Adrenal gland (tissue), 19 donors: ENCODE data around the gene OR7C2. TPM values are rescaled to one million over a fixed set of nuclear protein-coding genes. Genes with fewer than 3 reads are reported as not detected.

Source experiments
- DNase-seq, 7 donors: peaks; one replicate each; pipeline ENCODE4 v3.0.0-alpha.2; 2019 to 2020
- H3K27ac ChIP-seq, 5 donors: fragments of 200-600 bp; sonication (generic) in 4 of 5; 1 replicate in 3 of 5; 2 replicates in 2 of 5; pipeline versions ENCODE4 v1.5.1 to v1.8.0; 2016 to 2020; ENCODE audit warnings: mild to moderate bottlenecking in 1 of 5
- H3K27me3 ChIP-seq: fragments of 200-600 bp; 2 replicates; pipeline ENCODE4 v1.8.0; 2021
- H3K36me3 ChIP-seq, 2 donors: fragments of 200-600 bp; replicated peaks in 1 of 2; 1 replicate in 1 of 2; 2 replicates in 1 of 2; pipeline versions ENCODE4 v1.5.1 to v1.8.0; 2018 to 2022
- H3K4me1 ChIP-seq, 2 donors: fragments of 200-600 bp; replicated peaks in 1 of 2; 1 replicate in 1 of 2; 2 replicates in 1 of 2; pipeline versions ENCODE4 v1.5.1 to v1.8.0; 2018 to 2021
- H3K4me3 ChIP-seq, 4 donors: fragments of 200-600 bp; sonication (generic) in 3 of 4; one replicate each; pipeline ENCODE4 v1.5.1; 2016 to 2018
- H3K9me3 ChIP-seq, 3 donors: fragments of 200-600 bp; sonication (generic) in 1 of 3; replicated peaks in 1 of 3; 1 replicate in 2 of 3; 2 replicates in 1 of 3; pipeline versions ENCODE4 v1.5.1 to v1.8.0; 2016 to 2021
- CTCF ChIP-seq, 6 experiments: fragments of 450-650 bp in 4 of 6; fragments of 200-600 bp in 2 of 6; sonication (generic) in 1 of 6; IDR thresholded peaks; 1 replicate in 5 of 6; 2 replicates in 1 of 6; pipeline versions ENCODE4 v1.5.1 to v1.8.0; 2016 to 2021; ENCODE audit warnings: antibody characterized with exemption in 6 of 6, mild to moderate bottlenecking in 2 of 6, moderate library complexity in 1 of 6
- POLR2A ChIP-seq, 2 donors: fragments of 450-650 bp; IDR thresholded peaks; one replicate each; pipeline ENCODE4 v1.6.1; 2017; ENCODE audit warnings: antibody characterized with exemption in 2 of 2, mild to moderate bottlenecking in 2 of 2, moderate library complexity in 1 of 2
- WGBS, 4 donors: extraction: QIAGEN DNeasy Blood & Tissue Kit in 2 of 4; methylation state at CpG; one replicate each; pipeline versions ENCODE4 v1.1.5 to v1.1.7; 2013 to 2017; 5-methylcytosine and 5-hydroxymethylcytosine counted together
- intact Hi-C, 2 donors: fragments of 100-400 bp; cut with DNase I; formaldehyde crosslinking; loops; one replicate each; pipeline versions ENCODE4 v1.14.1 to v1.15.0; 2022 to 2023
- long read RNA-seq, 10 donors: library from polyadenylated mRNA in 3 of 10; unstranded in 2 of 10; stranded (forward) in 1 of 10; transcript quantifications; one replicate each; pipeline ENCODE4 v2.0.0 and lab custom pipeline, GENCODE V29; 2021 to 2026
- polyA plus RNA-seq, 3 donors: library from polyadenylated mRNA; stranded (reverse); fragments of 200-250 nt in 2 of 3; fragments of 350-450 nt in 1 of 3; fragmentation: Illumina TruSeq in 1 of 3; extraction: RNeasy Lipid Tissue Mini Kit (QIAGEN cat#74804) in 1 of 3; gene quantifications; one replicate each; pipeline ENCODE4 v1.2.3, GENCODE V29; 2013 to 2014
- total RNA-seq, 9 donors: library from RNA; depleted of rRNA in 4 of 9; stranded (reverse); fragments of >200 nt in 4 of 9; fragments of 120-200 nt in 1 of 9; fragmentation: NEBNext Ultra II Directional in 1 of 9; extraction: Animal tissue kit (Norgen Biotek cat#: 25700) in 1 of 9; gene quantifications; one replicate each; pipeline versions ENCODE4 v1.1.0 to v1.2.4, GENCODE V29; 2013 to 2023
- donor health status: healthy with polysubstance abuse.
- donor health status: Bipolar disorder and iron deficiency.
- donor health status: DM: yes; HTN: yes; CAD: no.
- donor health status: DM: no; HTN: no; CAD: no.
- donor health status: DM: no; HTN: no; CAD: no.
- donor health status: DM: yes; HTN: yes; CAD: no.

Gene OR7C2
- not detected for total RNA-seq
- polyA plus RNA-seq: not detected
- long read RNA-seq, donor 1: 0 reads
- long read RNA-seq, donor 2: 0 reads
- long read RNA-seq, donor 3: 0 reads
- long read RNA-seq, donor 4: 0 reads
- long read RNA-seq, donor 5: 0 reads
- long read RNA-seq, donor 6: 0 reads
- long read RNA-seq, donor 7: 0 reads
- long read RNA-seq, donor 8: 0 reads
- long read RNA-seq, donor 9: 0 reads
- long read RNA-seq, donor 10: 0 reads

- DNase-seq: no peak
- Histone ChIP-seq H3K27me3 (peaks cover 6% of the 10 kb centered on the region), H3K9me3 (no peaks in the 10 kb centered on the region), H3K27ac (no peak within 1 kb of the TSS), H3K4me3 (no peak within 1 kb of the TSS), H3K36me3 (no peaks in the 10 kb centered on the region), H3K4me1 (no peaks in the 10 kb centered on the region)
- no peak for TF ChIP-seq CTCF (IDR thresholded peaks at IDR 0.05)
- TF ChIP-seq POLR2A (IDR thresholded peaks at IDR 0.05): no peak
- intact Hi-C loops: no loop called here
- 79 to 91% (median 82%) methylated on average over 6 of the region's 6 CpGs for WGBS, 4 donors
These were observed at the start of gene OR7C2 for GRCh38 chr19:14941189-14941588. OR7C2 (plus strand) TSS chr19:14941489; CDS start chr19:14941489, 0 bp downstream.

- Histone ChIP-seq H3K4me3 (no peak overlapping the region), H3K4me1 (no peaks in the 10 kb centered on the region), H3K27me3 (no peaks in the 10 kb centered on the region), H3K9me3 (no peaks in the 10 kb centered on the region), H3K36me3 (no peaks in the 10 kb centered on the region), H3K27ac (no peak overlapping the region)
- DNase-seq: no peak
- 8 to 39% (median 29%) methylated on average over 2 of the region's 2 CpGs for WGBS, 4 donors
- intact Hi-C loops: no loop called here
- TF ChIP-seq POLR2A (IDR thresholded peaks at IDR 0.05) (no peak), CTCF (IDR thresholded peaks at IDR 0.05) (no peak)
These were observed 39.5 kb upstream of the OR7C2 start for GRCh38 chr19:14901675-14902260.

- H3K9me3 ChIP-seq: no peaks in the 10 kb centered on the region
- H3K36me3 ChIP-seq: no peaks in the 10 kb centered on the region
- H3K27me3 ChIP-seq: no peaks in the 10 kb centered on the region
- DNase-seq: peak in 2 of 7 donors; percentile 5 to 17
- TF ChIP-seq CTCF (IDR thresholded peaks at IDR 0.05): no peak
- no peak for TF ChIP-seq POLR2A (IDR thresholded peaks at IDR 0.05)
- H3K4me3 ChIP-seq: no peak overlapping the region
- intact Hi-C loops: no loop called here
- H3K27ac ChIP-seq: no peak overlapping the region
- no peaks in the 10 kb centered on the region for H3K4me1 ChIP-seq
- 63 to 78% (median 67%) methylated on average over 4 of the region's 4 CpGs for WGBS, 4 donors
These were observed 34.6 kb upstream of the OR7C2 start for GRCh38 chr19:14906711-14907110.

GRCh38 chr19:14915116-14915515 lies 26.2 kb upstream of the OR7C2 start:
- peaks cover 10% of the 10 kb centered on the region for H3K27me3 ChIP-seq
- no peak for DNase-seq
- no peaks in the 10 kb centered on the region for H3K4me1 ChIP-seq
- no peak overlapping the region for H3K27ac ChIP-seq
- H3K4me3 ChIP-seq: no peak overlapping the region
- intact Hi-C loops: no loop called here
- H3K9me3 ChIP-seq: no peaks in the 10 kb centered on the region
- TF ChIP-seq CTCF (IDR thresholded peaks at IDR 0.05) (no peak), POLR2A (IDR thresholded peaks at IDR 0.05) (no peak)
- WGBS, 4 donors: 61 to 72% (median 64%) methylated on average over 6 of the region's 6 CpGs
- no peaks in the 10 kb centered on the region for H3K36me3 ChIP-seq
